NCI-H345 treated with DMSO at 0.1 percent for 48 hours (cell line): ENCODE results near the gene UNG.
"Not testable (repeated sequence)": the region's sequence is repeated elsewhere in the genome, so short reads cannot be mapped to it uniquely, and the experiment has no call there.

ENCODE experiments used
- DNase-seq: peaks from one replicate; lab custom pipeline; 2025; ENCODE audit not compliant: unreplicated experiment; lab: John Stamatoyannopoulos, UW

Gene UNG

DNA sequence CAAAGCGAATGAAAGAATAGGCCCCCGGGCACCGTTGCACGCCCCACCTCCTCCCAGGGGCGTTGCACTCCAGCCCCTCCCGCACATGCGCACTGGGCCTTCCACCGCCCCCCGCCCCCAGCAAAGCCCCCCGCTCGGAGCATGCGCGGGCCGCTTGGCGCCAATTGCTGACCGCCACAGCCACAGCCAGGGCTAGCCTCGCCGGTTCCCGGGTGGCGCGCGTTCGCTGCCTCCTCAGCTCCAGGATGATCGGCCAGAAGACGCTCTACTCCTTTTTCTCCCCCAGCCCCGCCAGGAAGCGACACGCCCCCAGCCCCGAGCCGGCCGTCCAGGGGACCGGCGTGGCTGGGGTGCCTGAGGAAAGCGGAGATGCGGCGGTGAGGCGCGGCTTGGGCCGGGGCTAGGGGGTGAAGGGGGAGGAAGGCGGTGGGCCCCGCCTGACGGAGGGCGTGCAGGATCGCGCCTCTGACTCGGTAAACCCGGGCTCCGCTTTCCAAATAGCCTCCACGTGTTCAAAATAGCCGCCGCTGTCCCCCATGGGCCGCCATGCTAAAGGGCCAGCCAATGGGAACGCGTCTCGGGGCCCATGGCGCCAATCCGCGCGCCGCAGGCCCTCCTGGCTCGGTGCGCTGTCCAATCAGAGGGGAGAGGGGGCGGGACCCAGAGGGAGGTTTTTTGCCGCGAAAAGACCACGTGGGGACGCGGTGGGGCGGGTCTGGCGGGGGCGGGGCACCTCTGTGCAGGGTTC lies at the start of gene UNG:
TSS of gene UNG (plus strand) at position 163 of the 748 bp plus-strand sequence. CDS start at position 246, 83 bp downstream.
- DNase-seq = peak; percentile 87

DNA sequence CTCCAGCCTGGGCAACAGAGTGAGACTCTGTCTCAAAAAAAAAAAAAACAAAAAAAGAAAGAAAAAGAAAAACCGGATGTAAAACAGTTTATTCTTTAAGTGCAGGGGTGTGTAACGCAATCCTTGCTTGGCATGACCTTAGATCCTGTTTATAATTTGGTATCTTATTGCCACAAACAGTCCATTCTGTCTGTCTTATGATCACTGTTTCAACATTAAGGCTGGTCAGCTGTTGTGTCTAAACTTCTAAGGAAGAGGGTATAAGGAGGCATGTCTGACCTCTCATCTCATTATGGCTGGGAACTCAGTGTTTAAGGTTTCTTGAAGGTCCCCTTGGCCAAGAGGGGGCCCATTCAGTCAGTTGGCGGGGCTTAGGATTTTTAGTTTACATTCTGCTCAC lies 48.7 kb upstream of the UNG start:
- not testable (repeated sequence) for DNase-seq

DNA sequence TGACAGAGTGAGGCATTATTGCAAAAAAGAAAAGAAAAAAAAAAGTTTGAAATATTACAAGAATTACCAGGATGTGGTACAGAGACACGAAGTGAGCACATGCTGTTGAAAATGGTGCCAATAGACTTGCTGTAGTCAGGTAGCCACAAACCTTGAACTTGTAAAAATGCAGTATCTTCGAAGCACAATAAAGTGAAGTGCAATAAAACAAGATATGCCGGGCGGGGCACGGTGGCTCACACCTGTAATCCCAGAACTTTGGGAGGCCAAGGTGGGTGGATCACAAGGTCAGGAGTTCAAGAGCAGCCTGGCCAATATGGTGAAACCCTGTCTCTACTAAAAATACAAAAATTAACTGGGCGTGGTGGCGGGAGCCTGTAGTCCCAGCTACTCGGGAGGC lies 47.6 kb upstream of the UNG start:
- not testable (repeated sequence) for DNase-seq

DNA sequence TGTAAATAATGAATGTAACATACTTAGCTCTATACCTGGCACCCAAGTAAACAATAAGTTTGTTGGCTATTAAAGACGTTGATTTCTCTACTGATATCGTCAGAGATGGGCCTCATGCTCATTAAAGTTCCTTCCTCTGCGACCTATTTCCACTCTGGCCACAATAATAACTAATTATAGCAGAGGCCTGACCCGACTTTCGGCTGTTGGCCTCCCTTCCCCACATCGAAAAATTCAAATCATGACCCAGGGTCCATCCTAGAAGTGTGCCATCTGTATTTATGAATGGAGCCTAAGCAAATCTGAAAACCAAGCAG lies 45.3 kb upstream of the UNG start:
- no peak for DNase-seq

DNA sequence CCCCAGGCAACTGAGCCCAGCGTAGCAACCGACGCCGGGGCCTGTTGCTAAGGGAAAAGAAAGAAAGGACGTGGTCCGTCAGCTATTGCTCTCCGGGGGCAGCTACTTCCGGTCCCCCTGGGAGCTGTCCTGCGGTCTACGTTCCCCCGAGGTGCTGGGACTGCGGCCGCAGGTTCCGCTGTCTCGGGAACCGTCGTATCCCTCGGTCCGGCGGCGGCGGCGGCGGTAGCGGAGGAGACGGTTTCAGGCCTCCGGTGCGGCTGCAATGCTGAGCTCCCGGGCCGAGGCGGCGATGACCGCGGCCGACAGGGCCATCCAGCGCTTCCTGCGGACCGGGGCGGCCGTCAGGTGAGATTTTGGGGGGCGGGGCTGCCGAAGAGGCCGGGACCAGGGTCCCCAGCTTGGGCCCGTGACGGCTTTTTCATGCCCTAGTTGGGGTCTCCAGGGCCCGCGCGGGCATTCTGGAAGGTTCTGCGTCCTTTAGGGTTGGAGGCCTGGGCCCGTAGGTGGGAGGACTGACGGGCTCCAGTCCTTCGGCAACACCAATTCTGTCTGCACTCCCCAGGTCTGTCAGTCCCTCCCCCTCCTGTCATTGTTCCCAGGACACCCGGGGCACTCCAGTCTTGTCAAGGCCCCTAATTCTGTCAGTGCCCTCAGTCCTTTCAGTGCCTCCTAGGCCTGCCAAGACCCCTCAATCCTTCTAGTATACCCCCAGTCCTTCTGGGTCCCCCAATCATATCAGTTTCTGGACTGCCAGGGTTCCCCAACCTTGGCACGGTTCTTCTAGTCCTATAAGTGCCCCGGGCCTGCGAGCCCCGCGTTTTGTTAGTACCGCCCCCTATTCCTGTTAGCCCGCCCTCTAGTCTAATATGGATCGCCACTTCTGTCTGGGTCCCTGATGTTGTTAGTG lies 44.7 kb upstream of the UNG start, which contains the start of gene USP30:
TSS of gene USP30 (plus strand) at position 163 of the 910 bp plus-strand sequence. CDS start at position 266, 103 bp downstream.
- peak; percentile 76 for DNase-seq

DNA sequence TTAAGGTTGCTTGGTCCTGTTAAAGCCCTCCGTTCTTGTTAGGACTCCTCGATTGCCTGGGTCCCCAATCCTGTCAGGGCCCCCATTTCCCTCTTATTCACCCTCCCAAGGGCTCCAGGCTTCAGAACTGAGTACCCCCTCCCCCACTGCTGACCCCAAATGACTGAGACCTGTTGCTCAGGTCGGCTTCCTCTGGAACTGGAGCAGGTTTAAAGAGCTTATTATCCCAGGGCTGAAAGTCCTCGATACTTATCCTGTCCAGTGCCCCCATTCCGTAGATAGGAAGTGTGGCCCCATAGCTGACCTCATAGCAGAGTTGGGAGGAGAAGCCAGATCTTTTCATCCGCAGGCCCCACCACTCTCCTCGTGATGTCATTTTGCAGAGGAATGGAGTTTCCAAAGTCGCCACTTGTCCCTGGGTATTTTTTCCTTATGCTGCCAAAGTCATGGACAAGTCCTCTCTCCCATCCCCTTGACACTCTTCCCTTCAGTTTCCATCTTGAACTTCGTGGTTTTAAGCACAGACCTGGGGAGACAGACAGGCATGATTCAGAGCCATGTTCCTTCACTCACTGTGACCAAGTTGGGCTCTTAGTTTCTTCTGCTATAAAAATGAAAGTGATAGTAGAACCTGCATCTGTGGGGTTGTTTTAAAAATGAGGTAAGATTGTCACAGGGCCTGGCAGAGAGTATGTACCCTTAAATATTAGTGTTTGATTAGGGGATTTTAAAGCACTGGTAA lies 43.8 kb upstream of the UNG start:
- no peak for DNase-seq

DNA sequence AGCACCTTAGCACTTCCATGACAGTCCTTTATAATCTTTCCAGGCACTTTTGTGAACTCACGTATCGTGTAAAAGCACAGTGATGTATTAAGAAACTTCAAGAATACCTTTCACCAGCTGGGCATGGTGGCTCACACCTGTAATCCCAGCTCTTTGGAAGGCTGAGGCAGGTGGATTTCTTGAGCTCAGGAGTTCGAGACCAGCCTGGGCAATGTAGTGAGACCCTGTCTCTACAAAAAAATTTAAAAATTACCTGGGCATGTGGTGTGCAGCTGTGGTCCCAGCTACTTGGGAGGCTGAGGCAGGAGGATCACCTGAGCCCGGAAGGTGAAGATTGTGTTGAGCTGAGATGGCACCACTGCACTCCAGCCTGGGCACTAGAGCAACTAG lies 43.3 kb upstream of the UNG start:
- not testable (repeated sequence) for DNase-seq

DNA sequence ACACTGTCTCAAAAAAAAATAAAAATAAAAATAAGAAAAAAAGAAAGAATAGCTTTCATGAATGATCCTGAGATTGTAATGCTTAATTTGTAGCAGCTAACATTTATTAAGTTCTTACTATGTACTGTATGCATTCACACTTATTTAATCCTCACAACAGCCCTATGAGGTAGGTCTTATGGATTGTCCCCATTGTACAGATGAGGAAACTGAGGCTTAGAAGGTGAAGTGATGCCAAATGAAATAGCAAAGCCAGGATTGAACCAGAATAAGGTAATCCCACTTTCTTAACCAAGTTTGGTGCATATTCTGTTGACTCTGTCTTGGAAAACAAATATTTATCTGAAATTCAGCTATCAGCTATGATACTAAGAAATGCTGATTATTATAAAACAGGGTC lies 42.9 kb upstream of the UNG start:
- DNase-seq = no peak

DNA sequence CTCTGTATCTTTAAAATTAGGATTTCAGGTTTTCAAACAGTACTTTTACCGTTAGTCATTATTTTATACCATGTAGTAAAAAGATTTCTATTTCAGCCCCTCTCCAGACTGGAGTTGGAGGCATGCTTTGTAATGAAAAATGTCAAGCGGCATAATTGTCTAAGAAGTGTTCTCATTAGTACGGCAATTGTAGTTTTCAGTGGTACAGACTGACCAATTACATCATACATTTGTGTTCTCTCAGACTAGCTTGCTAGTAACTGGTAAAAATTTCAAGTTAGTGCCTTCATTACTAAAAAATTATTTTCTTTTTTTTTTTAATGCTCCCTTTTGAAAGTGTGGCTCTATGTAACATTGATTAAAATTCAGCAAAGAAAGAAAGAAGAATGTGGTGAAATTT lies 40.5 kb upstream of the UNG start:
- DNase-seq = no peak

DNA sequence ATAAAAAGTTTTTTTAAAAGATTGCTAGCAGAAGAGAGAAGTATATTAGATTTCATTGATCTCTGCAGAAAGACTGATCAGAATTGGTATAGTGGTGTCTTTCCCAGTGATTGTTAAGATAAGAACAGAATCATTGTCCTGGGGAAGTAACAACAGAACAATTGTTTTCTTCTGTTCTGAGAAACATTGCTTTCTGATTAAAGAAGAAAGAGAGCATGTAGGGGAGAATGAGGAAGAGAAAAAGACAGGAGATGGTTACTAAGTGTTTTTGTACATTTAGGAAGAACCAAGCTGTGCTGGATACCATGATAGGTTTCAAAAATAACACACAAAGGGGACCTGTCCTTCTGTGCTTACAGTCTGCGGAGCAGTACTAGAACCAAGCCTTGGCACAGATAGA lies 40.0 kb upstream of the UNG start:
- DNase-seq = no peak

DNA sequence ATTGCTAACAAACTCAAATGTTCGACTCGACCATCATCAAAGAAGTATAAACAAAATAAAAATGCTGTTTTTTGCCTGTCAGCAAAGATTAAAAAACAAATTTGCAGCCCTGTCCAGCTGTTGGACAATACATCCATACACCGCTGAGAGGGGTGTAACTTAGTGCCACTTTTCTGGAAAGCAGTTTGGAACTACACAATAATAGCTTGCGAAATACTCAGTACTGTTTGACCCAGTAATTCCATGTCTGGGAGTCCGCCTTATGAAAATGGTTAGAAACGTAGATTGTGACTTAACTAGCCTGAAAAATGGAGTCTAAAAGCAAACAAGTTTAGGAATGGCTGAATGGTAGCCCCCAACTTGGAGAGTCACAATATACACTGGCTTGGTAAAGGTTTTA lies 38.6 kb upstream of the UNG start:
- DNase-seq = no peak

DNA sequence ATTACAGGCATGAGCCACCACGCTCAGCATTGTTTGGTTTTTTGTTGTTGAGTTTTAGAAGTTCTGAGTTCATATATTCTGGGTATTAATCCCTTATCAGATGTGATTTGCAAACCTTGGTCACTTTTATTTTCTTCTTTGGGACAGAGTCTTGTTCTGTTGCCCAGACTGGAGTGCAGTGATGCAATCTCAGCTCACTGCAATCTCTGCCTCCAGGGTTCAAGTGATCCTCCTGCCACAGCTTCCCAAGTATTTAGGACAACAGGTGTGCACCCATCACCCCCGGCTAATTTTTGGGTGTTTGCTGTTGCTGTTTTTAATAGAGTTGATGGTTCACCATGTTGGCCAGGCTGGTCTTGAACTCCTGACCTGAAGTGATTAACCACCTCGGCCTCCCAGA lies 33.3 kb upstream of the UNG start:
- no peak for DNase-seq

DNA sequence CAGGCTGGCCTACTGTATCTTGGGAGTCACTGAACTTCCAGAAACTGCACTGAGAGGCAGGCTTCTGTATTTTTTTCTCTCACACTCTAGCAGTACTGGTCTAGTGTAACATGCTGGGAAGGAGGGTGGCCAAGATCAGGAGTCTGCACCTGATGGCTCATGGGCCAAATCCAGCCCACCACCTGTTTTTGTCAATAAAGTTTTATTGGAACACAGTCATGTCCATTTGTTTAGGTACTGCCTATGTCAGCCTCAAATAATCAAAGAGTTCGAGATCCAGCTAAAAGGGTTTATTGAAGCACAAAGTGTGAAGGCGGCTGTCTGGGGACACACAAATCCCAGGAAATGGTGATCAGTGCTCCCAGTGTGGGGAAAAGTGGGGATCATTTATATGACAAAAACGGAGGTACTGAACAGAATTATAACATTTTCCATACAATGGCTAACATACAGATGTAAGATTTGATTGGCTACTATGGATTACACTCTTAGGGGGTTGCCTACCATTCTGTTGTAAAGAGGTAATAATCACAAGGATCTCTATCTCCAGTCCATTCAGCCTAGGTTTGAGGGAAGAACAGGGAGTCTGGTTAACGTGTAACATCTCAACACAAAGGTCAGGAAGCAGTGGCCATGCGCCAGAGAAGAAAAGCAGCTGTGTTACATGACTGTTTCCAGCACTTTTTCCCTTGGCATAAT lies 32.1 kb upstream of the UNG start:
- no peak for DNase-seq

DNA sequence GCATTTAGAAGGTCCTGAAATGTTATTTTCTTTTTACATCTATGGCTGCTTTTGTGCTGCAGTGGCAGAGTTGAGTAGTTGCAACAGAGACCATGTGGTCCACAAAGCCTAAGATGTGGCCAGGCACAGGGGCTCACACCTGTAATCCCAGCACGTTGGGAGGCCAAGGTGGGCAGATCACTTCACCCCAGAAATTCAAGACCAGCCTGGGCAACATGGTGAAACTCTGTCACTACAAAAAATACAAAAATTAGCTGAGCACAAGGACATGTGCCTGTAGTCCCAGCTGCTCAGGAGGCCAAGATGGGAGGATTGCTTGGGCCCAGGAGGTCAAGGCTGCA lies 31.6 kb upstream of the UNG start:
- DNase-seq = no peak

DNA sequence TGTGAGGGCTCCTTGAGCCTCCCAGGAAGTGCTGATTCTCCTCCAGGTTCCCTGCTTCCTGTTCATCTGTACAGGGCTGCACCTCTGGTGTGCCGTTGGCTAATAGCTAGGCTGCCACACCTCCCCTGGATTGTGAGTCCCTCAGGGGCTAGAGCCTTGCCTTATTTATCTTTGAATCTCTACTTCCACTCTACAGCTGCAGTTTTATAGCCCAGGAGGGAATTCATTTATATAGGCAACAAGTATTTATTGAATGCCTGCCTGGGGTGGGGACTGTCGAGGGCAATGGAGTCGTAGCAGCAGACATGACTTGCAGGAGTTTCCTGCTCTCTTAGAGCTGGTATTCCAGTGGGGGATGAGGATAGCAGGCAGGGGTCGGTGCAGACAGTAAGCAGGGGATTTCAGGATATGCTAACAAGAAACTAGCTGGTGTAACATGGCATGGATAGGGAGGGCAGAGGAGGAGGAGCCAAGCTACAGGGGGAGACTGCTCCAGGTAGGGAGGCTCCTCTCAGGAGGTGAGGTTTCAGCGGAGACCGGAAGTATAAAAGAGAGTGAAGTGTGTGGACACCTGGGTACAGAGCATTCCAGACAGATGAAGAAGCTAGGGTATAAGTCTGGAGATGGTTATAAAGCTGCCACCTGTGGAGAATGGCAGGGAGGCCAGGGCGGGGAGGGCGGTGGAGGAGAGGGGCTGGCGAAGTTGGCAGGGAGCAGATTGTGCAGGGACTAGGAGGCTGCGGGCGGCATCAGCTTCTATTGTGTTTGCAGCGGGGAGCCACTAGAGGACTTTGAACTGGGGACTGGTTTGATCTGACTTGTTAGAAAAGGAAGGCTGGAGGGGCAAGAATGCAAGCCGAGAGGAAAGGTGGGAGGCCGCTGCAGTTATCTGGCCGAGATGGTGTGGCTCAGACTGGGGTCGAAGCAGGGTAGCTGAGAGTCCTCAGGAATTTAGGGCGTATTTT lies 27.8 kb upstream of the UNG start:
- DNase-seq = no peak

DNA sequence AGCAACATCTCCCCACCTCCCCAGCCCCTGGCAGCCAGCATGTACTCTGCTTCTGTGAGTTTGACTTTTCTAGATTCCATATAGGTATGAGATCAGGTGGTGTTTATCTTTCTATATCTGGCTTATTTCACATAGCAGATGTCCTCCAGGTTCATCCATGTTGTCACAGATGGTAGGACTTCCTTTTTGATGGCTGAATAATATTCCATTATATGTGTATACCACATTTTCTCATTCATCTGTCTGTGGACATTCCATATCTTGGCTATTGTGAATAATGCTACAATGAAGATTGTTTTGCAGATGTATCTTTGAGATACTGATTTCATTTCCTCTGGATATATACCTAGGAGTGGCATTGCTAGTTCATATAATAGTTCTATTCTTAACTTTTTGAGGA lies 22.5 kb upstream of the UNG start:
- no peak for DNase-seq

DNA sequence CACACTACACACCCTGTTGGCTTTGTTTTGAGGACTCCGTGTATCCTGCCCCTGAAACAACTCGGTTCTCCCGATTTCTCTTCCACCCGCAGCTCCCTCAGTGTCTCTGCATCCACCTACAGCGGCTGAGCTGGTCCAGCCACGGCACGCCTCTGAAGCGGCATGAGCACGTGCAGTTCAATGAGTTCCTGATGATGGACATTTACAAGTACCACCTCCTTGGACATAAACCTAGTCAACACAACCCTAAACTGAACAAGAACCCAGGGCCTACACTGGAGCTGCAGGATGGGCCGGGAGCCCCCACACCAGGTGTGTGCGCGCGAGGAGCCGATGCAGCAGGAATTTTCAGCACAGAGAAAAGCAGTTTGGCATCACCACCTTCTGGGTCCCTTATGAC lies 14.6 kb upstream of the UNG start:
- DNase-seq = no peak

DNA sequence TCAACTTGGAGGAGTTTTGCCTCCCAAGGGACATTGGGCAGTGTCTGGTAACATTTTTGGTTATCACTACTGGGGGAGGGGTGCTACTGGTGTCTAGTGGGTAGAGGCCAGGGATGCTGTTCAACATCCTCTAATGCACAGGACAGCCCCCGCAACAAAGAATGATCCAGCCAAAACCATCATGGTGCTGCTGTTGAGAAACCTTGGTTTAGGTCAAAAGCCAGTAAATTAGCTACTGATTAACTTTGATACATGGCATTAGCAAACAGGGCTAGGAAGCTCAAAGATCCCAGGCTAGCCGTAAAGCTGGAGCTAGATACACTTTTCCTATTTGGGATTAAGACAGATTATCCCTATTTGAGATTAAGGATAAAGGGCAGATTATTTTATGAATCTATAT lies 13.0 kb upstream of the UNG start:
- no peak for DNase-seq

DNA sequence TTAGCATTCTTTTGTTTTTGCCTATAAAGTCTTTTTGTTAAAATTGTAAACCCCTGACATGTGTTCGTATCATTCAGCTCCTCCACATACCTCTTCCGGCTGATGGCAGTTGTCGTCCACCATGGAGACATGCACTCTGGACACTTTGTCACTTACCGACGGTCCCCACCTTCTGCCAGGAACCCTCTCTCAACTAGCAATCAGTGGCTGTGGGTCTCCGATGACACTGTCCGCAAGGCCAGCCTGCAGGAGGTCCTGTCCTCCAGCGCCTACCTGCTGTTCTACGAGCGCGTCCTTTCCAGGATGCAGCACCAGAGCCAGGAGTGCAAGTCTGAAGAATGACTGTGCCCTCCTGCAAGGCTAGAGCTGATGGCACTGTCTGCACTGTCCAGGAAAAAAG lies 11.8 kb upstream of the UNG start:
- no peak for DNase-seq

DNA sequence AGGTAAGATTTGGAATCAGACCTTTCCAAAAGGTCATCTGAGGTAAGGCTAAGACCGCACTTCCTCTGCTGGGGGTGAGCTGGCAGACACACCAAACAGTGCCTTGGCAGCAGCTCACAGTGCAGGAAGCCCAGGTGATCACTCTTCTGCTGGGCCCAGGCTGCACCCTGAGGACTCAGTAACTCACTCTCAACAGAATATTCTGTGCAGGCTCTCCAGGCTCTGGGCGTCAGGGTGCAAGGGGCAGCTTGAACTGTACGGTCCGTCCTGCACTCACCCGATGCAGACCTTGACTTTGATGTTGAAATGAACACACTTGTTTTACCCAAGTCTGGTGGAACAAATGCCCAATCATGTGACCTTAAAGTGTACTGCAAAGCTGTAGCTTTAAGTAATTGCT lies 10.1 kb upstream of the UNG start:
- DNase-seq = no peak
